Body of pancreas (tissue), 4 donors: Measurements from ENCODE around the gene PLCG2. TPM values are rescaled to one million over a fixed set of nuclear protein-coding genes. Genes with fewer than 3 reads are reported as not detected.

Source experiments
- ATAC-seq: fragments of 150-250 bp; one replicate; pipeline ENCODE4 v1.9.1; 2016
- DNase-seq, 4 donors: peaks; one replicate each; pipeline ENCODE4 v3.0.0-alpha.2; 2019
- H3K27ac ChIP-seq, 4 donors: fragments of 200-600 bp; sonication (generic); 1 replicate in 3 of 4; 2 replicates in 1 of 4; pipeline versions ENCODE4 v1.5.1 to v1.6.1; 2016 to 2019; ENCODE audit warnings: mild to moderate bottlenecking in 1 of 4, mixed read lengths in 1 of 4, moderate library complexity in 1 of 4
- H3K27me3 ChIP-seq, 2 donors: fragments of 200-600 bp; sonication (generic); one replicate each; pipeline ENCODE4 v1.6.0; 2016; ENCODE audit warnings: mild to moderate bottlenecking in 1 of 2
- H3K36me3 ChIP-seq, 2 donors: fragments of 200-600 bp; sonication (generic); replicated peaks in 1 of 2; 2 replicates each; pipeline ENCODE4 v1.5.1; 2016; ENCODE audit warnings: low read depth in 2 of 2; ENCODE audit not compliant: insufficient read depth in 1 of 2
- H3K4me1 ChIP-seq: fragments of 200-600 bp; sonication (generic); one replicate; pipeline ENCODE4 v1.6.0; 2016
- H3K4me3 ChIP-seq, 2 donors: fragments of 200-600 bp; sonication (generic); 1 replicate in 1 of 2; 2 replicates in 1 of 2; pipeline ENCODE4 v1.5.1; 2016 to 2019
- H3K9me3 ChIP-seq, 3 donors: fragments of 200-600 bp; sonication (generic); 1 replicate in 2 of 3; 2 replicates in 1 of 3; pipeline ENCODE4 v1.5.1; 2016
- POLR2A ChIP-seq, 3 donors: fragments of 450-650 bp; IDR thresholded peaks; one replicate each; pipeline ENCODE4 v1.6.1; 2016; ENCODE audit warnings: antibody characterized with exemption in 3 of 3, mild to moderate bottlenecking in 2 of 3
- WGBS, 2 donors: methylation state at CpG; one replicate each; pipeline ENCODE4 v1.1.5; 2017; 5-methylcytosine and 5-hydroxymethylcytosine counted together
- intact Hi-C: fragments of 100-400 bp; cut with DNase I; formaldehyde crosslinking; loops from one replicate; pipeline ENCODE4 v1.15.1; 2023
- total RNA-seq, 2 donors: library from RNA; depleted of rRNA; stranded (reverse); fragments of >200 nt; gene quantifications; one replicate each; pipeline ENCODE4 v1.1.0, GENCODE V29; 2016
- TF ChIP-seq, protein P1 (sequence below), 7 experiments: fragments of 450-650 bp in 4 of 7; fragments of 200-600 bp in 3 of 7; sonication (generic) in 3 of 7; IDR thresholded peaks; one replicate each; pipeline ENCODE4 v1.5.1; 2016 to 2019; ENCODE audit warnings: antibody characterized with exemption in 7 of 7

The PLCG2 gene
- total RNA-seq, 2 donors from 2014 or later: 6.7 to 9.6 TPM

DNA sequence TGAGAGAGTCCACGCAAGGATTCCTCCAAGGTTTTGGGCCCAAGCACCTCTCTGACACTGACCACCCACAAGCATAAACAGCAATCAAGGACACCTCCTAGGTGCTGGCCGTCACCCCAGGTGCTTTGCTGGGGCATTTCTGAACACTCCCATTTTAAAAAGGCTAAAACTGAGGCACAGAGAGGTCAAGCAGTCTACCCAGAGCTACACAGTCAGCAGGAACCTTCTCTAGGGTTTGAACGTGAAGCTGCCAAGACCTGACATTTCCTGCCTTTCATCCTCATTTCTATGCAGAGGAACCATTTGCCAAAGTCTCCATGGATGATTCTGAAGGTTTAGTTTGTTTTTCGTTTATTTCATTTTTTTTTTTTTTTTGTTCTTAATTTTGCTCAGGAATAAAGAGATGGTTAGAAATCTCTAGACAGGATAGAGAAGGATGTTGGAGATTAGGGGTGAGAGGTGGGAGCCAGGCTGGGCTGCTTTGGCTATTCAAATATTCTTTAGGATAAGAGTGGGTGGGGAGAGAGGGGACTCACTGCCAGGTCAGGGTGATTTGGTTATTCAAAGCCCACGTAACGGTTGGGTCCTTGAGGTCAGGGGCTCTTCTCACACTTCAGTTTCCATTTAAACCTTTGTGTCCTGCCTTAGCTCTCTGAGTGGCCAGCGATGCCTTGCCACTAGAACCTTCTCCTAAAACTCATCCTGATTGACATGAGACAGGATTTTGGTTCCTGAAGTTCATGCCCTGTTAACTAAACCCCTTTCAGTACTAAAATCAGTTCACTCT, 6.2 kb downstream of the PLCG2 start:
- no peak overlapping the region for H3K4me3 ChIP-seq
- no peaks in the 10 kb centered on the region for H3K36me3 ChIP-seq
- TF ChIP-seq, protein P1, sequence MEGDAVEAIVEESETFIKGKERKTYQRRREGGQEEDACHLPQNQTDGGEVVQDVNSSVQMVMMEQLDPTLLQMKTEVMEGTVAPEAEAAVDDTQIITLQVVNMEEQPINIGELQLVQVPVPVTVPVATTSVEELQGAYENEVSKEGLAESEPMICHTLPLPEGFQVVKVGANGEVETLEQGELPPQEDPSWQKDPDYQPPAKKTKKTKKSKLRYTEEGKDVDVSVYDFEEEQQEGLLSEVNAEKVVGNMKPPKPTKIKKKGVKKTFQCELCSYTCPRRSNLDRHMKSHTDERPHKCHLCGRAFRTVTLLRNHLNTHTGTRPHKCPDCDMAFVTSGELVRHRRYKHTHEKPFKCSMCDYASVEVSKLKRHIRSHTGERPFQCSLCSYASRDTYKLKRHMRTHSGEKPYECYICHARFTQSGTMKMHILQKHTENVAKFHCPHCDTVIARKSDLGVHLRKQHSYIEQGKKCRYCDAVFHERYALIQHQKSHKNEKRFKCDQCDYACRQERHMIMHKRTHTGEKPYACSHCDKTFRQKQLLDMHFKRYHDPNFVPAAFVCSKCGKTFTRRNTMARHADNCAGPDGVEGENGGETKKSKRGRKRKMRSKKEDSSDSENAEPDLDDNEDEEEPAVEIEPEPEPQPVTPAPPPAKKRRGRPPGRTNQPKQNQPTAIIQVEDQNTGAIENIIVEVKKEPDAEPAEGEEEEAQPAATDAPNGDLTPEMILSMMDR (IDR thresholded peaks at IDR 0.05): no peak
- TF ChIP-seq POLR2A (IDR thresholded peaks at IDR 0.05): no peak
- no peak for DNase-seq
- peak overlapping the region in 1 of 4 donors; percentile 60 for H3K27ac ChIP-seq
- intact Hi-C loops: no loop called here
- ATAC-seq: no peak
- H3K9me3 ChIP-seq: no peaks in the 10 kb centered on the region
- H3K4me1 ChIP-seq: peaks cover 7% of the 10 kb centered on the region
- H3K27me3 ChIP-seq: no peaks in the 10 kb centered on the region
- 80 to 83% methylated on average over 7 of the region's 7 CpGs for WGBS, 2 donors

DNA sequence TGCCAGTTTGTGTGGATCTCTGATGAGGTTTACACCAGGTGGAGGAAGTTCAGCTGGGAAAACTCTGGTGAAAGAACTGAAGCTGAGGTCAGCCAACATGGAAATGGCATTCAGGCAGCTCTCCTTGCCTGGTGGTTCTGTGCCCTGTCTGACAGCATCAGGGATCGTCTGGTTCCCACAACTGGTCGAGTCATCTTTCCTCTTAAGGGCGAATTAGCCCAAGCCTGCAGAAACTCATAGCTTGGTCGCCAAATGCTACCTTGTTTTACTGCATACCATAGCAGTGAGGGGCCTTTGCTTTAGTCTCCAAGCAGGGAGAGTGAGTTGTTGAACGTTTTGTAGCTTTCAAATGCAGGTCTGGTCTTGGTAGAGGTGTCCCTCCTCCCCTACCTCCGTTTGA, 7.2 kb downstream of the PLCG2 start:
- no peaks in the 10 kb centered on the region for H3K27me3 ChIP-seq
- ATAC-seq (peak; percentile 33), DNase-seq (no peak)
- H3K27ac ChIP-seq: peak overlapping the region in 2 of 4 donors; percentile 35 to 60
- WGBS, 2 donors: 59 to 61% methylated on average over 4 to 6 of the region's 6 CpGs
- H3K4me3 ChIP-seq: no peak overlapping the region
- peaks cover 7% of the 10 kb centered on the region for H3K4me1 ChIP-seq
- no peaks in the 10 kb centered on the region for H3K9me3 ChIP-seq
- TF ChIP-seq, protein P1 (IDR thresholded peaks at IDR 0.05): no peak
- no peak for TF ChIP-seq POLR2A (IDR thresholded peaks at IDR 0.05)
- intact Hi-C loops: no loop called here
- no peaks in the 10 kb centered on the region for H3K36me3 ChIP-seq

DNA sequence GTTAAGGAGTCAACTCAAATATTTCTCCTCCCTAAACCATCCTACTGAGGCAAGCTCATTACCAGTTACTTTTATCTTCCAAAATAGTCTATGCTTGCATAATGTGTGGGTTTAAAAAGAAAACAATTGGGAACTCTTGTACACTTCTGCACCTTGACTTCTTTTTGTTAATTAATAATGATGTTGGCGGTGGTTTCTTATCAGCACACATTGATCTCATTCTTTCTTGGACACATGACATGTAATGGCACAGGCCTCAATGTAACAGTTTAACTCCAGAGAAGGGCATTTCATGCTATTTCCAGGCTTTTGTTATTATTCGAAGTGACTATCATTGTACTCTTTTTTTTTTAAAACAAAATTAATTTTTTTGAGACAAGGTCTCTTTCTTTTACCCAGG, 7.8 kb downstream of the PLCG2 start:
- TF ChIP-seq, protein P1 (IDR thresholded peaks at IDR 0.05): no peak
- no peak for TF ChIP-seq POLR2A (IDR thresholded peaks at IDR 0.05)

DNA sequence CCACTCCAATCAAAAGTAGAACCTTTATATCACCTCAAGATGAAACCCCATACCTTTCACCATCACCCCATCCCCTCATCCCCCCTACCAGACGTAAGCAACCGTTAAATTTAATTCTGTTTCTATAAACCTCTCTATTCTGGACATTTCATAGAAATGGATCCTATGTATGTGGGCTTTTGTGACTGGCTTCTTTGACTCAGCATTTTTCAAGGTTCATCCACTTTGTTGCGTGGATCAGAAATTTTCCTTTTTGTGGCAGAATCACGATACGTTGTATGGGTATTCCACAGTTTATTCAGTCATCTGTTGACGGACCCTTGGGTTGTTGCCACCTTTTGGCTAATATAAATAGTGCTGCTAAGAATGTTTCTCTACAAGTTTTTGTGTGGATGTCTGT, 8.6 kb downstream of the PLCG2 start:
- TF ChIP-seq, protein P1 (IDR thresholded peaks at IDR 0.05): no peak
- TF ChIP-seq POLR2A (IDR thresholded peaks at IDR 0.05): no peak
- Histone ChIP-seq H3K4me1 (peaks cover 7% of the 10 kb centered on the region), H3K4me3 (no peak overlapping the region), H3K27me3 (no peaks in the 10 kb centered on the region), H3K9me3 (no peaks in the 10 kb centered on the region), H3K27ac (peak overlapping the region in 1 of 4 donors; percentile 60), H3K36me3 (no peaks in the 10 kb centered on the region)
- intact Hi-C loops: no loop called here
- ATAC-seq (no peak), DNase-seq (no peak)
- WGBS, 2 donors: 61 to 76% methylated on average over 6 of the region's 6 CpGs

More for the DNA sequence above, 7.8 kb downstream of the PLCG2 start:
- DNase-seq: no peak
- intact Hi-C loops: no loop called here
- Histone ChIP-seq H3K4me3 (no peak overlapping the region), H3K36me3 (no peaks in the 10 kb centered on the region), H3K9me3 (no peaks in the 10 kb centered on the region), H3K4me1 (peaks cover 7% of the 10 kb centered on the region), H3K27me3 (no peaks in the 10 kb centered on the region), H3K27ac (peak overlapping the region in 1 of 4 donors; percentile 60)
- 54% methylated on average over 2 of the region's 2 CpGs for WGBS, 2 donors
- ATAC-seq: peak; percentile 63

DNA sequence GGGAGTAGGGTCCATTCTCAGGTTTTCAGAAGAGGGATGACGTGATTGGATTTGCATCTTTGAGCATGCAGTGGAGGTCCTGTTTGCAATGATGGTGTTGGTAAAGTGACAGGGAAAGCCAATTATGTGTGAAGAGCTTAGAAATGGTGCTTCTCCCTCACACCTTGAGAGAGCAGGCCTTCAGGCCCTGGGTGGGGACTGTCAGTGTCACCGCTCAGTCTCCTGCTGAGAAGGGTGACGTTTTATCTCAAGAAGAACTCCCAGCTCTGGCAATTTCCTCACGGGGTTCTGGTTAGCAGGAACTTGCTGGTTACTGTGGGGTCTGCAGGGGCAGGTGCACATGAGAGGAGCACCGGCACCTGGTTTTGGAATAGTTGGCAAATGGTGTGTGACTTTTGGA, 11.2 kb downstream of the PLCG2 start:
- H3K9me3 ChIP-seq: no peaks in the 10 kb centered on the region
- H3K4me3 ChIP-seq: no peak overlapping the region
- intact Hi-C loops: no loop called here
- H3K27ac ChIP-seq: no peak overlapping the region
- ATAC-seq (no peak), DNase-seq (no peak)
- H3K27me3 ChIP-seq: no peaks in the 10 kb centered on the region
- no peaks in the 10 kb centered on the region for H3K4me1 ChIP-seq
- H3K36me3 ChIP-seq: no peaks in the 10 kb centered on the region
- 84 to 87% methylated on average over 5 of the region's 5 CpGs for WGBS, 2 donors
- TF ChIP-seq POLR2A (IDR thresholded peaks at IDR 0.05): no peak
- TF ChIP-seq, protein P1 (IDR thresholded peaks at IDR 0.05): no peak
